ENCODE data around the gene CIROP.

The CIROP gene, protein sequence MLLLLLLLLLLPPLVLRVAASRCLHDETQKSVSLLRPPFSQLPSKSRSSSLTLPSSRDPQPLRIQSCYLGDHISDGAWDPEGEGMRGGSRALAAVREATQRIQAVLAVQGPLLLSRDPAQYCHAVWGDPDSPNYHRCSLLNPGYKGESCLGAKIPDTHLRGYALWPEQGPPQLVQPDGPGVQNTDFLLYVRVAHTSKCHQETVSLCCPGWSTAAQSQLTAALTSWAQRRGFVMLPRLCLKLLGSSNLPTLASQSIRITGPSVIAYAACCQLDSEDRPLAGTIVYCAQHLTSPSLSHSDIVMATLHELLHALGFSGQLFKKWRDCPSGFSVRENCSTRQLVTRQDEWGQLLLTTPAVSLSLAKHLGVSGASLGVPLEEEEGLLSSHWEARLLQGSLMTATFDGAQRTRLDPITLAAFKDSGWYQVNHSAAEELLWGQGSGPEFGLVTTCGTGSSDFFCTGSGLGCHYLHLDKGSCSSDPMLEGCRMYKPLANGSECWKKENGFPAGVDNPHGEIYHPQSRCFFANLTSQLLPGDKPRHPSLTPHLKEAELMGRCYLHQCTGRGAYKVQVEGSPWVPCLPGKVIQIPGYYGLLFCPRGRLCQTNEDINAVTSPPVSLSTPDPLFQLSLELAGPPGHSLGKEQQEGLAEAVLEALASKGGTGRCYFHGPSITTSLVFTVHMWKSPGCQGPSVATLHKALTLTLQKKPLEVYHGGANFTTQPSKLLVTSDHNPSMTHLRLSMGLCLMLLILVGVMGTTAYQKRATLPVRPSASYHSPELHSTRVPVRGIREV

DNA sequence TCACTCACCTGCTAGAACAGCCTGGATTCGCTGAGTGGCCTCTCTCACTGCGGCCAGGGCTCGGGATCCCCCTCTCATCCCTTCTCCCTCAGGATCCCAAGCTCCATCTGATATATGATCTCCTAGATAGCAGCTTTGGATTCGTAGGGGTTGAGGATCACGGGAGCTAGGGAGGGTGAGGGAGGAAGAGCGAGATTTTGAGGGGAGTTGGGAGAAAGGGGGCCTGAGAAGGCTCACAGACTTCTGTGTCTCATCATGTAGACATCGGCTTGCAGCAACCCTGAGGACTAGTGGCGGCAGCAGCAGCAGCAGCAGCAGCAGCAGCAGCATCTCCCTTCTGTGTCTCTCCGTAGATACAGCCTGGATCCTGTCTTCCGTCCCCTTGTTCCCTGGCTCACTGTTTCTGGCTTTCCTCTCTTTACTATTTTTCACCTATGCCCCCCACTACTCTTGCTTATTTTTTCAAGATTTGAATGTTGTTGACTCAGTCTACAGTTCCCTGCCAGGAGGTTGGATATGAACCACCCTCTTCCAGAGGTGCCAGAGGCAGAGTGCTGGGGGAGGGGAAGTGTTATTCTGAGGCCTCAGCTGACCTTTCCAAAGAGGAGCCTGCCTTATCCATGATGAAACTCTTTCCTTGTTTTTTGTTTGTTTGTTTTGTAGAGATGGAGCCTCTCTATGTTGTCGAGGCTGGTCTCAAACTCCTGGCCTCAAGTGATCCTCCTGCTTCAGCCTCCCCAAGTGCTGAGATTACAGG lies at the start of gene CIROP:
CIROP (minus strand) TSS at position 399 of the 757 bp plus-strand sequence; CDS start at position 330, 69 bp downstream.
- TF ChIP-seq, protein P1, sequence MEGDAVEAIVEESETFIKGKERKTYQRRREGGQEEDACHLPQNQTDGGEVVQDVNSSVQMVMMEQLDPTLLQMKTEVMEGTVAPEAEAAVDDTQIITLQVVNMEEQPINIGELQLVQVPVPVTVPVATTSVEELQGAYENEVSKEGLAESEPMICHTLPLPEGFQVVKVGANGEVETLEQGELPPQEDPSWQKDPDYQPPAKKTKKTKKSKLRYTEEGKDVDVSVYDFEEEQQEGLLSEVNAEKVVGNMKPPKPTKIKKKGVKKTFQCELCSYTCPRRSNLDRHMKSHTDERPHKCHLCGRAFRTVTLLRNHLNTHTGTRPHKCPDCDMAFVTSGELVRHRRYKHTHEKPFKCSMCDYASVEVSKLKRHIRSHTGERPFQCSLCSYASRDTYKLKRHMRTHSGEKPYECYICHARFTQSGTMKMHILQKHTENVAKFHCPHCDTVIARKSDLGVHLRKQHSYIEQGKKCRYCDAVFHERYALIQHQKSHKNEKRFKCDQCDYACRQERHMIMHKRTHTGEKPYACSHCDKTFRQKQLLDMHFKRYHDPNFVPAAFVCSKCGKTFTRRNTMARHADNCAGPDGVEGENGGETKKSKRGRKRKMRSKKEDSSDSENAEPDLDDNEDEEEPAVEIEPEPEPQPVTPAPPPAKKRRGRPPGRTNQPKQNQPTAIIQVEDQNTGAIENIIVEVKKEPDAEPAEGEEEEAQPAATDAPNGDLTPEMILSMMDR (IDR thresholded peaks at IDR 0.05; ENCODE audit: control insufficient read depth, extremely low read depth, insufficient read depth), result no peak
- no peak within 1 kb of the TSS for H3K4me3 ChIP-seq (ENCODE audit: low read depth, low read length)
- no peak for DNase-seq (ENCODE audit: low read depth)

DNA sequence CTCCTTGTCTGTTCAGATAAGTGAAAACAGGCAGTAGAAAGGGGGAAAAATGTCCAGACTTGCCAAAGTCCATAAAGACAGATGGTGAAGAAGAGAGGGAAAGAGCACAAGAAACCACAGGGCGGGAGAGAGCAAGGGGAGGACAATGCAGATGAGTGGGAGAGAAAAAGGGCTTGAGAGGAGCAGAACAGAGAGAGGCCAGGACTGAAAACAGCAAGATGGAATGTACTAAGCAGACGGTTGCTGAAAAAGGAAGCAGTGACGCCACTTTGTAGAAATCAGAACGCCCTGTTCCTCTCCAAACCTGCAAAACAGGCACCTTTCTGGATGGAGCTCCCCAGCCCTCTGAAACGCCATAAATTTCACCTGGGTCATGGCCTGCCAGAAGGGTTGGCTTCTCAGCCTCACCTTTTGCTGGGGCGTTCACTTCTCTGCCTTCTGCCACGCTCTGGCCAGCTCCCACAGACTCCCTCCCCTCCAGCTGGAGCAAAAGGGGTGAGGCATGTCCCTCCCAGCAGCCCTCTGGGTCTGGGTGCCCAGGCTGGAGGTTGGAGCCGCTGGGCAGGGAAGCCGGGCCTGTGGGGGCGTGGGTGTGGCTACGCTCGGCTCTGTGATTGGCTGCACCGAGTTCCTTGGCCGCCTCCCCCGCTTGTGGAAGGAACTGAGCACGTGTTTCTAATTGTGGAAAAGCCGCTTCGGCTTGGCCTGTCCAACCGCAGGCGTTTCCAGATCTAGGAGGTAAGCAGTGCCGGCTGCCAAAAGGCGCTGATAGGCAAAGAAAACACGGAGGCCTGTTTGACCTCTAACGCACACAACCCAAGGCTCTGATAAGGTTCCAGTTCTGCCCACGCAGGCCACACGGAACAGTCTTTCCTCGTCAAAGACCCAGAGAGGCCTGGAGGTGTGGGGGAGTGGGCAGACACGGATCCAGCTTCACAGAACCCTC lies 49.3 kb upstream of the CIROP start:
- TF ChIP-seq, protein P1 (IDR thresholded peaks at IDR 0.05; ENCODE audit: control insufficient read depth, extremely low read depth, insufficient read depth), result no peak
- DNase-seq (ENCODE audit: low read depth), result peak; percentile 96
- H3K4me3 ChIP-seq (ENCODE audit: low read depth, low read length), result peak overlapping the region; percentile 42

DNA sequence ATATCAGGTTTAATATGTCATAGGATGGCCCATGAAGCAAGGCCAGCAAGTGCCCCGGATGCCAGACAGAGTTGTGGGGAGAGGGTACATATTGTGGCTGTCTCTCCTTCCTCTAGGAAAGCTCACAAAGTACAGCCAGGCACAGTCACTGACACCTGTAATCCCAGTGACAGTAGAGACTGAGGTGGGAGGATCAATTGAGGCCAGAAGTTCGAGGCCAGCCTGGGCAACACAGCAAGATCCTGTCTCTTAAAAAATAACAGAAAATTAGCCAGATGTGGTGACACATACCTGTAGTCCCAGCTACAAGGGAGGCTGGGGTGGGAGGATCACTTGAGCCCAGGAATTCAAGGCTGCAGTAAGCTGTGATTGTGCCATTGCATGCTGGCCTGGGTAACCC lies 46.6 kb upstream of the CIROP start:
- TF ChIP-seq, protein P1 (IDR thresholded peaks at IDR 0.05; ENCODE audit: control insufficient read depth, extremely low read depth, insufficient read depth), result no peak
- H3K4me3 ChIP-seq (ENCODE audit: low read depth, low read length), result no peak overlapping the region
- no peak for DNase-seq (ENCODE audit: low read depth)

DNA sequence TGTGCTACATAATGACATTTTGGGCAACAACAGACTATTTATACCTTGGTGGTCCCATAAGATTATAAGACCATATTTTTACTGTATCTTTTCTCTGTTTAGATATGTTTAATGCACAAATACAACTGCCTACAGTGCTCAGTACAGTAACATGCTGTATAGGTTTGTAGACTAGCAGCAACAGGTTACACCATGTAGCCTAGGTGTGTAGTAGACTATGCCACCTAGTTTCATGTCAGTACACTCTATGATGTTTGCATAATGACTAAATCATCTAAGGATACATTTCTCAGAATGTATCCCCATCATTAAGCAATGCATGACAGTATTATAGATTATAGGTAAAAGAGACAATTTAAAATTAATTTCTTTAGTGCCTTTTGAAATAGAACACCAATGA lies 45.0 kb upstream of the CIROP start:
- no peak for DNase-seq (ENCODE audit: low read depth)
- TF ChIP-seq, protein P1 (IDR thresholded peaks at IDR 0.05; ENCODE audit: control insufficient read depth, extremely low read depth, insufficient read depth), result no peak
- no peak overlapping the region for H3K4me3 ChIP-seq (ENCODE audit: low read depth, low read length)

DNA sequence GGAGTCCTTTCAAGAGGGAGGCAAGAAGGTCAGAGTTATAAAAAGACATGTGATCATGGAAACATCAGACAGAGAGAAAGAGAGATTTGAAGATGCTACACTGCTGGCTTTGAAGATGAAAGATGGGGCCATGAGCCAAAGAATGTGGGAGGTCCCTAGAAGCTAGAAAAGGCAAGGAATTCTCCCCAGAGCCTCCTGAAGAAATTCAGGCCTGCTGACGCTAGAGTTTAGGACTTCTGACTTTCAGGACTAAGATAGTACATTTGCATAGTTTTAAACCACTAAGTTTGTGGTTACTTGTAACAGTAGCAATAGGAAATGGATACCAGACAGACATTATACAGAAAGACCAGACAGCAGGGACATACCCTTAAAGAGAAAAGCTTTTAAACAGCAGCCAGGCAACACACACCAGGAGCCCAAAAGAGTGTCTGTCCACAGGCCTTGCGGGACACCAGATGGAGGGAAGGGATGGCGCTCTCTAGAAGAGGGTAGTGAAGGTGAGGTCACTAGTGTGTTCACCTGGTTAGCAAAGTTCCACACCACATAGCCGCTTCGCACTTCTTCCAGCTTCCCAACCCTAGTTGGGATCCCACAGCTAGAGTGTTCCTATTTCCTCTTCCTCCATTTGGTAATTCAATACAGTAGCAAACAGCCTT lies 43.9 kb upstream of the CIROP start:
- no peak for DNase-seq (ENCODE audit: low read depth)
- TF ChIP-seq, protein P1 (IDR thresholded peaks at IDR 0.05; ENCODE audit: control insufficient read depth, extremely low read depth, insufficient read depth), result no peak
- H3K4me3 ChIP-seq (ENCODE audit: low read depth, low read length), result no peak overlapping the region

Data from LNCaP clone FGC (cell line).